ENCODE results near the gene ZNF48. TPM values are rescaled to one million over a fixed set of nuclear protein-coding genes. Genes with fewer than 3 reads are reported as not detected.

The ZNF48 gene
- total RNA-seq, 6 donors from 2014 or later, result 6.8 to 29.2 (median 10.9) TPM

DNA sequence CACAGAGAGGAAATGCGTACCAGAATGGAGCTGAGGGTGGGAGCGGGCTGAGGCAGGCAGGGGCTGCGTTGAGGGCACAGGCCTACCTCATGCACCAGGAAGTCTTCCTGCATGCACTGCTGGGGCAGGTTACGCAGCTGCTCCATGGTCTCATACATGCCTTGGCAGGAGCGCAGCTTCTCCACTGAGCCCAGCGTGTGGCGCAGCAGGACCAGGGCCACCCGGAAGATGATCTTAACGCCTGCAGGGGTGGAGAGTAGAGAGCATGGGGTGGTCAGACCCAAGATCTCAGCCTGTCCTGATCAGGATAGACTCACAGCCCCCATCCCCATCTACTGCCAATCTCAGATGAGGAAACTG is 36.7 kb upstream of the ZNF48 start:
- Histone ChIP-seq H3K27me3 (no peaks in the 10 kb centered on the region), H3K4me3 (no peak overlapping the region), H3K27ac (no peak overlapping the region), H3K4me1 (peaks cover 20 to 34% (median 23%) of the 10 kb centered on the region in 4 donors), H3K36me3 (peaks cover 12 to 63% (median 42%) of the 10 kb centered on the region in 4 donors), H3K9me3 (no peaks in the 10 kb centered on the region)
- DNase-seq (no peak), ATAC-seq (ENCODE audit: low FRiP score in 2 of 2) (no peak)
- TF ChIP-seq CTCF (IDR thresholded peaks at IDR 0.05), result no peak
- TF ChIP-seq EP300 (IDR thresholded peaks at IDR 0.05), result no peak
- no peak for TF ChIP-seq POLR2A (IDR thresholded peaks at IDR 0.05)
- TF ChIP-seq POLR2AphosphoS5 (IDR thresholded peaks at IDR 0.05), result no peak
- 94% methylated on average over 5 to 9 of the region's 9 CpGs for WGBS, 2 donors

DNA sequence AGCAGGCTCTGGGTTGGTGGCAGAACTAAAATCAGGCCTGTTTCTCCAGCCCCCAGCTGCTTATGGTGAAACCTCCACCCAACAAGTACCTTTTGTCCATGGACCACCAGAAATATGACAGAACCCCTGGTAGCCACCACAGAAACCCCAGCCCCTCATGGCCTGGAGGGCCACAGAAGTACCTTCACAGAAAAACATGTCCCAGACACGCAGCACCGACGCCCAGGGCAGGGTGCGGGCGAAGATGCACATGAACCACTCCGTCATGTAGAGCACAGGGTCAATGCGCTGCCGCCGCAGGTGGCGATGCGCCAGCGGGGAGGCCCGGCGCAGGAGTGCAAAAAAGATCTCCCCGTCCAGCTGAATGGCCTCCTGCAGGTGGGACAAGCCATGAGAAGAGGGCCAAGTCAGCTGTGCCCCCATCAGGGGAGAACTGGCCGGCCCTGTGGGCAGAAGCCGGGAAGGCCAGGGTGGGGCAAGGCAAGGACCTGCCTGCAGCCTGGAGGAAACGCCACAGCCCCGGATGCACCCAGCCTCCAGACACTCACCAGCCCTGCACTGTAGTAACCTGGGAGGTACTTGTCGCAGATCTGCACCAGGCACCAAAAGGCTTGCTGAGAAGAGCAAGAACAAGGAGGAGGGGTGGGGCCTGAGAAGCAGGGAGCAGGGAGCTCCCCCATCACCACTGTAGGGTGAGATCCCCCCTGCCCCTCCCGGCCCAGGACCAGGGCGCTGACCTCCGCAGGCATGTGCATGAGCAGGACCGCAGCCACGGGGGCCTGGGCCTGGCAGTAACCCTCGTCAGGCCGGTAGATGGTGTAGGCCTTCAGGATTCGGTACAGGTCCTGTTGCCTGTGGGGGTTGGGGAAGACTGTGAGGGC is 36.0 kb upstream of the ZNF48 start:
- no peaks in the 10 kb centered on the region for H3K27me3 ChIP-seq
- peaks cover 12 to 67% (median 43%) of the 10 kb centered on the region in 4 donors for H3K36me3 ChIP-seq
- H3K4me3 ChIP-seq, result no peak overlapping the region
- TF ChIP-seq POLR2A (IDR thresholded peaks at IDR 0.05), result no peak
- no peak for TF ChIP-seq EP300 (IDR thresholded peaks at IDR 0.05)
- TF ChIP-seq CTCF (IDR thresholded peaks at IDR 0.05), result no peak
- TF ChIP-seq POLR2AphosphoS5 (IDR thresholded peaks at IDR 0.05), result no peak
- no peak overlapping the region for H3K27ac ChIP-seq
- H3K4me1 ChIP-seq, result peaks cover 14 to 28% (median 16%) of the 10 kb centered on the region in 4 donors
- ATAC-seq (ENCODE audit: low FRiP score in 2 of 2) (no peak), DNase-seq (peak in 1 of 2 donors; percentile 80)
- 92 to 98% methylated on average over 16 to 24 of the region's 28 CpGs for WGBS, 2 donors
- H3K9me3 ChIP-seq, result no peaks in the 10 kb centered on the region

DNA sequence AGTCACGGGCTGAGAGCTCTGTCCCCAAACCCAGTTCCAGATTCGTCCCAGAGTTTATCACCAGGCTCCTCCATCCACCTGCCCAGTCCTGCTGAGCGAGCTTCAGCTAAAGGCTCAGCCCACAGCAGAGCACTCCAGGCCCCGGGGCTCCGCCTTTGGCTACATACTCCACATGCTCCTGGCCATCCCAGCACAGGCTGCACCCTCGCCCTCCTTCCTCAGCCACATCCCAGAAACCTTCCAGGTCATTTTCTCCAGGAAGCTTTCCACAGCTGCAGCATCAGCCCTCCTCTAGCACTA is 35.4 kb upstream of the ZNF48 start:
- DNase-seq (no peak), ATAC-seq (ENCODE audit: low FRiP score in 2 of 2) (no peak)
- H3K4me3 ChIP-seq, result no peak overlapping the region
- peaks cover 17 to 72% (median 47%) of the 10 kb centered on the region in 4 donors for H3K36me3 ChIP-seq
- 74 to 77% methylated on average over 5 to 6 of the region's 6 CpGs for WGBS, 2 donors
- H3K27ac ChIP-seq, result no peak overlapping the region
- no peaks in the 10 kb centered on the region for H3K27me3 ChIP-seq
- no peak for TF ChIP-seq POLR2A (IDR thresholded peaks at IDR 0.05)
- TF ChIP-seq POLR2AphosphoS5 (IDR thresholded peaks at IDR 0.05), result no peak
- no peak for TF ChIP-seq EP300 (IDR thresholded peaks at IDR 0.05)
- TF ChIP-seq CTCF (IDR thresholded peaks at IDR 0.05), result no peak
- H3K4me1 ChIP-seq, result peaks cover 13 to 23% (median 13%) of the 10 kb centered on the region in 4 donors
- H3K9me3 ChIP-seq, result no peaks in the 10 kb centered on the region

GRCh38 chr16:30361180-30361579 is 34.0 kb upstream of the ZNF48 start:
- no peak for ATAC-seq (ENCODE audit: low FRiP score in 2 of 2)
- 95 to 97% methylated on average over 7 of the region's 7 CpGs for WGBS, 2 donors
- H3K36me3 ChIP-seq, result peaks cover 20 to 85% (median 55%) of the 10 kb centered on the region in 4 donors

More at GRCh38 chr16:30361180-30361579, 34.0 kb upstream of the ZNF48 start:
- Histone ChIP-seq H3K27me3 (no peaks in the 10 kb centered on the region), H3K9me3 (no peaks in the 10 kb centered on the region), H3K27ac (no peak overlapping the region), H3K4me3 (no peak overlapping the region), H3K4me1 (peaks cover 6 to 18% (median 9%) of the 10 kb centered on the region in 4 donors)
- no peak for DNase-seq
- TF ChIP-seq POLR2AphosphoS5 (IDR thresholded peaks at IDR 0.05) (no peak), POLR2A (IDR thresholded peaks at IDR 0.05) (no peak), CTCF (IDR thresholded peaks at IDR 0.05) (no peak), EP300 (IDR thresholded peaks at IDR 0.05) (no peak)
